Esophagus muscularis mucosa (tissue), 4 donors: ENCODE results near the gene ADAT3. TPM values are rescaled to one million over a fixed set of nuclear protein-coding genes. Genes with fewer than 3 reads are reported as not detected.
A peak's percentile ranks its signal among the peaks of the same experiment; 100 is the strongest.

Experiments used
- DNase-seq: peaks from one replicate; pipeline ENCODE4 v3.0.0-alpha.2; 2017; ENCODE audit errors: extremely low spot score
- H3K27ac ChIP-seq, 4 donors: fragments of 200-600 bp; sonication (generic); replicated peaks in 1 of 4; 1 replicate in 3 of 4; 2 replicates in 1 of 4; pipeline ENCODE4 v1.5.1; 2016 to 2019; ENCODE audit warnings: mild to moderate bottlenecking in 1 of 4
- H3K27me3 ChIP-seq, 4 donors: fragments of 200-600 bp; sonication (generic); one replicate each; pipeline versions ENCODE4 v1.5.1 to v1.6.0; 2016 to 2019
- H3K36me3 ChIP-seq, 4 donors: fragments of 200-600 bp; sonication (generic); one replicate each; pipeline ENCODE4 v1.5.1; 2016 to 2019
- H3K4me1 ChIP-seq, 4 donors: fragments of 200-600 bp; sonication (generic); one replicate each; pipeline ENCODE4 v1.5.1; 2016 to 2019
- H3K4me3 ChIP-seq, 4 donors: fragments of 200-600 bp; sonication (generic); 1 replicate in 2 of 4; 2 replicates in 2 of 4; pipeline ENCODE4 v1.5.1; 2016 to 2019; ENCODE audit warnings: mild to moderate bottlenecking in 4 of 4, moderate library complexity in 1 of 4
- H3K9me3 ChIP-seq, 4 donors: fragments of 200-600 bp; sonication (generic); 1 replicate in 3 of 4; 2 replicates in 1 of 4; pipeline ENCODE4 v1.5.1; 2016 to 2019
- CTCF ChIP-seq, 3 experiments: fragments of 200-600 bp in 2 of 3; fragments of 450-650 bp in 1 of 3; sonication (generic) in 2 of 3; IDR thresholded peaks; one replicate each; pipeline ENCODE4 v1.5.1; 2017 to 2019; ENCODE audit warnings: antibody characterized with exemption in 3 of 3, mild to moderate bottlenecking in 2 of 3, moderate library complexity in 1 of 3
- EP300 ChIP-seq: sonication (generic); formaldehyde crosslinking; IDR thresholded peaks from one replicate; pipeline ENCODE4 v1.6.1; 2017; ENCODE audit warnings: antibody characterized with exemption
- POLR2A ChIP-seq: fragments of 450-650 bp; IDR thresholded peaks from one replicate; pipeline ENCODE4 v1.6.1; 2017; ENCODE audit warnings: antibody characterized with exemption, moderate library complexity, mild to moderate bottlenecking, low read depth
- POLR2AphosphoS5 ChIP-seq, 2 donors: sonication (generic); formaldehyde crosslinking; IDR thresholded peaks; one replicate each; pipeline ENCODE4 v1.6.1; 2017; ENCODE audit warnings: antibody characterized with exemption in 2 of 2
- WGBS: methylation state at CpG from one replicate; pipeline ENCODE4 v1.1.5; 2018; 5-methylcytosine and 5-hydroxymethylcytosine counted together
- intact Hi-C: fragments of 100-400 bp; cut with DNase I; formaldehyde crosslinking; loops from one replicate; pipeline ENCODE4 v1.15.1; 2023
- total RNA-seq, 4 donors: library from RNA; depleted of rRNA; stranded (reverse); fragments of >200 nt; gene quantifications; one replicate each; pipeline versions ENCODE4 v1.1.0 to v1.2.1, GENCODE V29; 2016

The ADAT3 gene
- total RNA-seq, 4 donors from 2014 or later: 3.8 to 5.6 (median 4.4) TPM

GRCh38 chr19:1866693-1867348 lies 38.4 kb upstream of the ADAT3 start:
- H3K36me3 ChIP-seq: peaks cover 3 to 17% (median 13%) of the 10 kb centered on the region in 4 donors
- TF ChIP-seq CTCF (IDR thresholded peaks at IDR 0.05): no peak
- no peak for TF ChIP-seq POLR2AphosphoS5 (IDR thresholded peaks at IDR 0.05)
- no peak for TF ChIP-seq POLR2A
- TF ChIP-seq EP300: no peak
- WGBS: 96% methylated on average over 8 of the region's 8 CpGs
- peaks cover 12 to 39% (median 25%) of the 10 kb centered on the region in 4 donors for H3K4me1 ChIP-seq
- DNase-seq: no peak
- H3K4me3 ChIP-seq: no peak overlapping the region
- H3K27ac ChIP-seq: no peak overlapping the region
- H3K27me3 ChIP-seq: peaks cover 0 to 6% (median 0%) of the 10 kb centered on the region in 4 donors
- H3K9me3 ChIP-seq: no peaks in the 10 kb centered on the region
- intact Hi-C loops: no loop called here

- H3K27ac ChIP-seq: no peak overlapping the region
- no peak for DNase-seq
- 94% methylated on average over 9 of the region's 9 CpGs for WGBS
- TF ChIP-seq EP300 (no peak), CTCF (IDR thresholded peaks at IDR 0.05) (no peak), POLR2A (no peak), POLR2AphosphoS5 (IDR thresholded peaks at IDR 0.05) (no peak)
- H3K36me3 ChIP-seq: peaks cover 3 to 22% (median 14%) of the 10 kb centered on the region in 4 donors
- H3K27me3 ChIP-seq: peaks cover 0 to 2% (median 0%) of the 10 kb centered on the region in 4 donors
- intact Hi-C loops: no loop called here
- no peak overlapping the region for H3K4me3 ChIP-seq
- H3K9me3 ChIP-seq: no peaks in the 10 kb centered on the region
- H3K4me1 ChIP-seq: peaks cover 12 to 39% (median 25%) of the 10 kb centered on the region in 4 donors
Observed at GRCh38 chr19:1867349-1867724, 37.9 kb upstream of the ADAT3 start.

GRCh38 chr19:1868971-1869370 lies 36.2 kb upstream of the ADAT3 start:
- Histone ChIP-seq H3K36me3 (peaks cover 3 to 22% (median 14%) of the 10 kb centered on the region in 4 donors), H3K27me3 (no peaks in the 10 kb centered on the region), H3K4me3 (no peak overlapping the region), H3K9me3 (no peaks in the 10 kb centered on the region), H3K27ac (peak overlapping the region in 1 of 4 donors; percentile 14), H3K4me1 (peaks cover 27 to 48% (median 39%) of the 10 kb centered on the region in 4 donors)
- TF ChIP-seq EP300 (no peak), CTCF (IDR thresholded peaks at IDR 0.05) (no peak), POLR2A (no peak), POLR2AphosphoS5 (IDR thresholded peaks at IDR 0.05) (no peak)
- no peak for DNase-seq
- intact Hi-C loops: no loop called here
- WGBS: 87% methylated on average over 7 of the region's 7 CpGs

- intact Hi-C loops: no loop called here
- peaks cover 3 to 22% (median 14%) of the 10 kb centered on the region in 4 donors for H3K36me3 ChIP-seq
- H3K4me3 ChIP-seq: no peak overlapping the region
- TF ChIP-seq POLR2A: no peak
- TF ChIP-seq POLR2AphosphoS5 (IDR thresholded peaks at IDR 0.05): no peak
- no peak for TF ChIP-seq EP300
- peaks cover 32 to 50% (median 43%) of the 10 kb centered on the region in 4 donors for H3K4me1 ChIP-seq
- no peaks in the 10 kb centered on the region for H3K9me3 ChIP-seq
- no peaks in the 10 kb centered on the region for H3K27me3 ChIP-seq
- H3K27ac ChIP-seq: peak overlapping the region in 1 of 4 donors; percentile 99
- DNase-seq: no peak
- WGBS: 86% methylated on average over 9 of the region's 15 CpGs
Observed at GRCh38 chr19:1871140-1871597, 34.0 kb upstream of the ADAT3 start.

- Histone ChIP-seq H3K36me3 (peaks cover 3 to 22% (median 14%) of the 10 kb centered on the region in 4 donors), H3K27ac (peak overlapping the region in 1 of 4 donors; percentile 99), H3K4me1 (peaks cover 36 to 54% (median 48%) of the 10 kb centered on the region in 4 donors), H3K9me3 (no peaks in the 10 kb centered on the region), H3K4me3 (no peak overlapping the region), H3K27me3 (no peaks in the 10 kb centered on the region)
- DNase-seq: no peak
- WGBS: 94% methylated on average over 4 of the region's 13 CpGs
- intact Hi-C loops: no loop called here
- TF ChIP-seq EP300 (no peak), POLR2AphosphoS5 (IDR thresholded peaks at IDR 0.05) (no peak), POLR2A (no peak), CTCF (IDR thresholded peaks at IDR 0.05) (no peak)
Observed at GRCh38 chr19:1871630-1872029, 33.6 kb upstream of the ADAT3 start.
